ENCODE results near the gene TMEM204. TPM values are rescaled to one million over a fixed set of nuclear protein-coding genes. Genes with fewer than 3 reads are reported as not detected.

TMEM204 gene
- total RNA-seq, 1 donor from 2014 or later, result 23.1 TPM

DNA sequence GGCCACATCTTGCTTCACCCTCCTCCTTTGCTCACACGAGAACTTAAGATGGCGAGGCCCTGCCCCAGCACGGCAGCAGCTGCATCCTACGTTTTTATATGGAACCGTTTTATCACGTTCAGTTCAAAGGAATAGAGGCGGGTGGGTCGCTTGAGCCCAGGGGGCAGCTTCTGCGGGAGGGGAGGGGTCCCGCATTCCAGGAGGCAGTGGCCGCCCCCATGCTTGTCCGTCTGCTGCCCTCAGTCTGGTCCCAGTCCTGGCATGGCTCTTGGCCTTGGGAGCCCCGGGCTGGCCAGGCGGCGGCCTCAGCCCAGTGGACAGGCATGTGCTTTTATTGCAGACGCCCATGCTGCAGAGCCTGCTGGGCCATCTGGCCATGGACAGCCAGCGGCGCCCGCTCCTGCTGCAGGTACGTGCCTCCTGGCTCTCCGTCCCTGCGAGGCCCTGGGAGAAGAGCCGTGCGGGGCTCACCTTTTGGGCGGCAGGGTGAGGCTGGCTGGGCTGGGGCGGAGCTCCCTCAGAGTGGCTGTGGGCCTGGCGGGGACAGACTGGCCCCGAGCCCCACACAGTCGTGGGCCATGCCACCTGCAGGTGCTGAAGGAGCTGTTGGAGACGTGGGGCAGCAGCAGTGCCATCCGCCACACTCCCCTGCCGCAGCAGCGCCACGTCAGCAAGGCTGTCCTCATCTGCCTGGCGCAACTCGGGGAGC, 33.6 kb upstream of the TMEM204 start:
- no peak for DNase-seq (ENCODE audit: low spot score)

GRCh38 chr16:1500465-1501150, 32.9 kb upstream of the TMEM204 start:
- DNase-seq (ENCODE audit: low spot score), result no peak

- no peak for DNase-seq (ENCODE audit: low spot score)
Measured at GRCh38 chr16:1501630-1502029, 31.8 kb upstream of the TMEM204 start.

DNA sequence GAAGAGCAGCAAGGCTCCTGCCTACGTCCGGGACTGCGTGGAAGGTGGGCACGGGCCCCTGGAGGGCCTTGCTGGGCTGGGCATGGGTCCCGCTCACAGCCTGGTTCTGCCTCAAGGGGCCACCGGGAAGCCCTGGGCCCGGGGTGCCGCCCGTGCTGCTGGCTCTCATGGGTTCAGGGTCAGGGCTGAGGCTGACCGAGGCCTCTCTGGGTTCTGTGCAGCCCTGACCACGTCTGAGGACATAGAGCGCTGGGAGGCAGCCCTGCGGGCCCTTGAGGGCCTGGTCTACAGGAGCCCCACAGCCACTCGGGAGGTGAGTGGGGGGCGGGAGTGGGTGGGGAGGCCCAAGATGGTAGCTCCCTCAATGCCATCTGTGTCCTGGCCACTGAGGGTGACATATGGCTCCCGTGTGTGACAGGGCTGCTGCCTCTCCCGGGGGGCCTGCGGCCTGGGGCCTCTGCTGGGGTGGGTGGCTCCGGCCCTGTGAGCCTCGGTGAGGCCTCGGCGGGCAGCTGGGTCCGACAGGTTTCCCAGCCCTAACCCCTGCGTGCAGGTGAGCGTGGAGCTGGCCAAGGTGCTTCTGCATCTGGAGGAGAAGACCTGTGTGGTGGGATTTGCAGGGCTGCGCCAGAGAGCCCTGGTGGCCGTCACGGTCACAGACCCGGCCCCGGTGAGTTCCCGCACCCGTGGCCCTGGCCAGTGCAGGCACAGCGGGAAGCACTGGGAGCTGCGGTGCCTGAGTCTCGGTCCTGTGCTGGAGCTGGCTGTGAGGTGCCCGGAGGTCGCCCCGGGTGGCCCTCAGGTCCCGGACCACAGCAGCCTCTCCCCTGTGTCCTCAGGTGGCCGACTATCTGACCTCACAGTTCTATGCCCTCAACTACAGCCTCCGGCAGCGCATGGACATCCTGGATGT, 31.1 kb upstream of the TMEM204 start:
- DNase-seq (ENCODE audit: low spot score), result no peak

GRCh38 chr16:1503110-1503955, 30.1 kb upstream of the TMEM204 start:
- no peak for DNase-seq (ENCODE audit: low spot score)

- no peak for DNase-seq (ENCODE audit: low spot score)
Measured at GRCh38 chr16:1505073-1505844, 28.2 kb upstream of the TMEM204 start.

DNA sequence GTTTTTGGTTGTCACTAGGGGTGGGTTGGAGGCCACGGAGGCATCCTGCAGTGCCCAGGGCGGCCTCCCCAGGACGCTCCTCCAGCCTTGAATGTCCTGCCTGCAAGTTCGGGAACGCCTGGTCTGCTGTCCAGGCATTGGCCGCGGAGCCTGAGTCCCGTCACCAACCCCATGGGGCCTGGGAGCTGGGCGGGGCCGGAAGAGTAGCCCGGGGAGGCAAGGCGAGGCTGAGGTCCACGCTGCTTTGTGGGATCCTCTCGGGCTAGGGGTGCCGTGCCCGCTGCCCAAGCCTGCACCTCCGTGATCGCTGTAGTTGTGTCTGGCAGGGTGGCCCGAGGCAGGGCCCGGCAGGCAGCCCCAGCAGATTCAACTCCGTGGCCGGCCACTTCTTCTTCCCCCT, 27.6 kb upstream of the TMEM204 start:
- no peak for DNase-seq (ENCODE audit: low spot score)

DNA sequence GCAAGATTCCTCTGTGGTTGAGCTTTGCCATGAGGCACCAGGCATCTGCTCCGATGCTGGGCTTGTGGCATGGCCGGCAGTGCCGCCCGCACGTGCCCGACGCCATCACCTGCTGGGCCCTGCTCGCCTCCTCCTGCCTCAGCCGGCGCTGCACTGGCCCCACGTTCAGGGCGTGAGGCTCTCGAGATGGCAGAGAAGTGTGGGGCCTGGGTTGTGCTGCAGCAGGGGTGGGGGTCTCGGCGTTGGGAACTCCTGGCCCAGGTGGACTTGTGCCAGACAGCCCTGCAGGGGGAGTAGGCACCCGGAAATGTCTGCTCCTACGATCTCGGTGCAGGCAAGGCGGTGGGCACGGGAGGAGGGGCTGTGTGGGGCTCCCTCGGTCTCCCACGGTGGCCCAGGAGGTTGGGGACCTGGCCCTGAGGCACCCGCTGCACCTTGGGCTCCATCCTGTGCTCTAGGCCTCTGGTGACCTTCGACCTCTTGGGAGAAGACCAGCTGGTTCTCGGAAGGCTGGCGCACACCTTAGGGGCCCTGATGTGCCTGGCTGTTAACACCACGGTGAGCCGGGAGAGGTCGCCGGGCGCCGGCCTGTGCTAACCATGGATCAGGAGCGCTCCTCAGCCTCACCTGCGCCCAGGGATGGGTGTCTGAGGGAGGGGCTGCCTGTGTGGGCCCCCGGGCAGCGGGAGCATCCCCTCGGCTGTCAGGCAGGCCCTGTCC, 26.8 kb upstream of the TMEM204 start:
- DNase-seq (ENCODE audit: low spot score), result no peak

GRCh38 chr16:1508494-1509187, 24.8 kb upstream of the TMEM204 start:
- DNase-seq (ENCODE audit: low spot score), result no peak

DNA sequence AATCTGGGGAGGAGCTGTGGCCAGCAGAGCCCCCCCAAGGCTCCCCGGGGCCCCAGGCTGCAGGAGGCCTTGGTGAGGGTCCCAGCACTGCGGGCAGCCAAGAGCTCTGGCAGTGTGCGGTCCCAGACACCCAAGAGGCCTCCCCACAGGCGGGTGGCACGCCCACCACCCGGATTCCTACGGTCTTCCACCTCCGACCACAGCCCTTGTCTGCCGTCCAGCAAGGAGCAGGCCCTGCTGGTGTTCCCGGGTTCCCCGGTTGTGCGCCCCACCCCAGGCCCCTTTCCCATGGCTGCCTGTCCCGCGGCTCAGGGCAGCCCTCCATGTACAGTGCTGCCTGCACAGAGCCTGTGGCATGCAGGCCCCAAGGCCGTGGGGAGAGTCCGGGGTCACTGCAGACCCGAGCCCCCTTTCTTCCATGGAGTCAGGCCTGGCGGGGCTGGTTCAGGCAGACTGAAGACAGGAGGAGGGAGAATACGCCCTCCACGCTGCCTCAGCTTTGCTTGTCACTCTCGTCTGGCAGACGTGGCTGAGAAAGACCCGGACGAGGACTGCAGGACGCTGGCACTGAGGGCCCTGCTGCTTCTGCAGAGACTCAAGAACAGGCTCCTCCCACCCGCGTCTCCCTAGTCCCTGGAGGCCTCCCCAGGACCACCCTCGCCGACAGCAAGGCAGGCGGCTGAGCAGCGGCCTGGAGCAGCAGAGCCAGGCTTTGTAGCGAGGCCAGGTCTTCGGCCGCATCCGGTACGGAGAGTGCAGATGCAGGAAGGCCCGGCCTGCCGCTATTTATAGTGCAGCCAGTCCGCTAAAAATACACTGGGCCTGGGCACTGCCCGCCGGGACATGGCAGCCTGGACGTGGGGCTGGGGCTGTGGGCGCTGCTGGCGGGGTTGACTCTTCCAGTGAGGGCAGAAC, 23.9 kb upstream of the TMEM204 start:
- no peak for DNase-seq (ENCODE audit: low spot score)

DNA sequence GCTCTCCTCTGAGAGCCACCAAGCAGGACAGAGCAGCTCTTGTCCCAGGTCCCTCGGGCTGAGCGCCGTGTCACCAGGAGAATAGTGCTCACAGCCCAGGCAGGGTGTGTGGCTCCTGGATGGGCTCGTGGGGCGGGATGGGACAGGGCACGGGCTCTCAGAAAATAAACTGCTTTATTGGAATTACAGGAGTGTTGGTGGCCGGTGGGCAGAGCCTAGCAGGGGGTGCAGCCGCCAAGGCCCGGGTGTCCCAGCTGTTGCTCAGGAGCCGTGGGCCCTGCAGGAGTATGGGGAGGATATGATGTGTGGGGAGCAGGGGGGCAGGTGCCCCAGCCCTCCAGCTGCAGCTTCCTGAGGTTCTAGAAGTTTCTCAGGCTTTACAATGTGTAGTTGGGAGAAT, 23.2 kb upstream of the TMEM204 start:
- DNase-seq (ENCODE audit: low spot score), result no peak

- DNase-seq (ENCODE audit: low spot score), result no peak
Measured at GRCh38 chr16:1510941-1511351, 22.5 kb upstream of the TMEM204 start.

- DNase-seq (ENCODE audit: low spot score), result no peak
Measured at GRCh38 chr16:1511662-1512569, 21.6 kb upstream of the TMEM204 start.

GRCh38 chr16:1512774-1513173, 20.7 kb upstream of the TMEM204 start:
- DNase-seq (ENCODE audit: low spot score), result no peak

DNA sequence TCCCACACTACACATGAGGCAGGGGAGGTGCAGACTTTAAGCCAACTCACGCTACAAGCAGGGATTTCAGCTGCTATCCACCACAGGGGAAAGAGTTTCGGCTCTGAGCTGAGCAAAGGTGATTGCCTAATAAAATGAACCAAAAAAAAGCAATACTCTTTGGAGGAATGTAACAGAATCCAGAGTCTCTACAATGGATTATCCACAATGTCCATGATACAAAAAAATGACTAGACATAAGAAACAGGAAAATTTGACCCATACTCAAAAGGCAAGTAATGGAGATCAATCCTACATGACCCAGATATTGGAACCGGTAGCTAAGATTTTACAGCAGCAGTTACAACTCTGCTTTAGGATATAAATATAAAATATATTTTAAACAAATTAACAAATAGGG, 19.0 kb upstream of the TMEM204 start:
- DNase-seq (ENCODE audit: low spot score), result no peak

DNA sequence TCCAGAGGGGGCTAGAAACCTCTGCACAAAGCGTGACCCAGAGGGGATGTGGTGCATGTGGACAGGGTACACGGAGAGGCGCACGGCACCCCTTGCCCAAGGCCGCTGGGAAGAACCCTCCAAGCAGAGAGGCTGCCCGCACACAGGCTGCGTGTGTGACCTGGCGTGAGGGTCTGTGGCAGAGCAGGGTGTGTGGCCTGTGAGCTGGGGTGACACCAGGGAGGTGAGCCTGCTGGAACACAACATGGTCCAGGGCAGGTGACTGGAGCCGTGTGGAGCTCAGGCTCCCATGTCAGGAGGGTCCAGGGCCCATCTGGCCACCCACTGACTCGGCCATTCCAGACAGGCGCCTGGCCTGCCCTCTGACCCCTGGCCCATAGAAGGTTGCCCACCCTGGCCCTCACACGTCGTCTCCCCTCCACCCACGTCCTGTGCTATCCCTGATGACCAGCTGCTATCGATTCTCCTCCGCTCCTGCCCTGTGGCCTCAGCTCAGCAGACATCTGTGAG, 14.8 kb upstream of the TMEM204 start:
- DNase-seq (ENCODE audit: low spot score), result no peak

- DNase-seq (ENCODE audit: low spot score), result no peak
Measured at GRCh38 chr16:1519831-1520230, 13.6 kb upstream of the TMEM204 start.
